Urinary bladder (tissue), 2 donors: Measurements from ENCODE around the gene KDR. TPM values are rescaled to one million over a fixed set of nuclear protein-coding genes. Genes with fewer than 3 reads are reported as not detected.

ENCODE experiments used
- polyA plus RNA-seq: library from polyadenylated mRNA; stranded (reverse); fragments of 200-250 nt; gene quantifications from one replicate; pipeline ENCODE4 v1.2.3, GENCODE V29; 2013
- small RNA-seq: library from RNA; depleted of rRNA; stranded (forward); fragments of <200 nt; gene quantifications from one replicate; pipeline ENCODE3, GENCODE V24; 2014
- total RNA-seq: library from RNA; depleted of rRNA; stranded (reverse); fragments of >200 nt; gene quantifications from one replicate; pipeline ENCODE4 v1.2.3, GENCODE V29; 2014
- donor health status: healthy.

KDR gene
- total and polyA plus RNA-seq, 2 donors = 13.4 to 68.6 TPM

Small RNAs within 50 kb of the gene (small RNA-seq; reads per million reads assigned to genes)
- 0.12 reads per million for gene RN7SL424P
- not detected for gene RNU6-410P

Other genes with a start within 250 kb of the KDR start
- 9.7 TPM for gene SRD5A3, start 220.6 kb upstream of the KDR start, total RNA-seq
- gene SRD5A3, start 220.6 kb upstream of the KDR start, polyA plus RNA-seq = 6.1 TPM